H9 (cell line): ENCODE measurements around the gene GRB2. TPM values are rescaled to one million over a fixed set of nuclear protein-coding genes. Genes with fewer than 3 reads are reported as not detected.

Experiments used
- DNase-seq: peaks from one replicate; pipeline ENCODE4 v3.0.0-alpha.2; 2017
- H2AFZ ChIP-seq: one replicate; pipeline ENCODE4 v1.6.1; 2013; ENCODE audit warnings: mild to moderate bottlenecking, low read length, control low read depth, moderate library complexity
- H2AK5ac ChIP-seq: 2 replicates; pipeline ENCODE4 v1.6.1; 2013; ENCODE audit warnings: low read length, control low read depth, mixed read lengths; ENCODE audit not compliant: insufficient read length
- H2BK120ac ChIP-seq: one replicate; pipeline ENCODE4 v1.6.1; 2013; ENCODE audit warnings: low read depth, mild to moderate bottlenecking, low read length, control low read depth, inconsistent platforms; ENCODE audit not compliant: poor library complexity, severe bottlenecking
- H2BK12ac ChIP-seq: 2 replicates; pipeline ENCODE4 v1.6.1; 2013; ENCODE audit warnings: low read length, control low read depth, mixed read lengths, low read depth; ENCODE audit not compliant: insufficient read length
- H2BK15ac ChIP-seq: 2 replicates; pipeline ENCODE4 v1.6.1; 2013; ENCODE audit warnings: low read depth, low read length, control low read depth
- H2BK20ac ChIP-seq: one replicate; pipeline ENCODE4 v1.6.1; 2013; ENCODE audit warnings: low read depth, mild to moderate bottlenecking, low read length, control low read depth, inconsistent platforms; ENCODE audit not compliant: poor library complexity, severe bottlenecking
- H2BK5ac ChIP-seq: 2 replicates; pipeline ENCODE4 v1.6.1; 2013; ENCODE audit warnings: low read length, control low read depth, mixed read lengths; ENCODE audit not compliant: insufficient read length
- H3K14ac ChIP-seq: 2 replicates; pipeline ENCODE4 v1.6.1; 2013; ENCODE audit warnings: low read length, control low read depth; ENCODE audit not compliant: insufficient read depth
- H3K18ac ChIP-seq: 2 replicates; pipeline ENCODE4 v1.6.1; 2013; ENCODE audit warnings: low read depth, mild to moderate bottlenecking, mixed read lengths, low read length, control low read depth; ENCODE audit not compliant: insufficient read length
- H3K23ac ChIP-seq: 2 replicates; pipeline ENCODE4 v1.6.1; 2013; ENCODE audit warnings: low read length, control low read depth, mixed read lengths, low read depth; ENCODE audit not compliant: insufficient read length
- H3K23me2 ChIP-seq: 2 replicates; pipeline ENCODE4 v1.6.1; 2013; ENCODE audit warnings: low read depth, mild to moderate bottlenecking, mixed read lengths, low read length, control low read depth; ENCODE audit not compliant: insufficient read length, poor library complexity, severe bottlenecking
- H3K27ac ChIP-seq: 2 replicates; pipeline ENCODE4 v1.5.1; 2013; ENCODE audit warnings: low read length, control low read depth, mixed read lengths, low read depth; ENCODE audit not compliant: insufficient read length
- H3K27me3 ChIP-seq: 2 replicates; pipeline ENCODE4 v1.6.1; 2013; ENCODE audit warnings: low read length, control low read depth, inconsistent platforms; ENCODE audit not compliant: insufficient read depth
- H3K4ac ChIP-seq: 2 replicates; pipeline ENCODE4 v1.6.1; 2013; ENCODE audit warnings: low read depth, mild to moderate bottlenecking, control low read depth, inconsistent platforms, low read length, moderate library complexity
- H3K4me1 ChIP-seq: 2 replicates; pipeline ENCODE4 v1.6.1; 2013; ENCODE audit warnings: low read length, control low read depth, inconsistent platforms; ENCODE audit not compliant: insufficient read depth
- H3K4me2 ChIP-seq: 2 replicates; pipeline ENCODE4 v1.6.1; 2013; ENCODE audit warnings: low read length, control low read depth, mixed read lengths; ENCODE audit not compliant: insufficient read length, insufficient read depth
- H3K56ac ChIP-seq: 2 replicates; pipeline ENCODE4 v1.6.1; 2013; ENCODE audit warnings: low read depth, mild to moderate bottlenecking, mixed read lengths, low read length, control low read depth; ENCODE audit not compliant: insufficient read length
- H3K79me1 ChIP-seq: 2 replicates; pipeline ENCODE4 v1.6.1; 2013; ENCODE audit warnings: low read depth, mild to moderate bottlenecking, moderate library complexity, low read length, control low read depth, inconsistent platforms; ENCODE audit not compliant: insufficient read depth, poor library complexity, severe bottlenecking
- H3K79me2 ChIP-seq: 2 replicates; pipeline ENCODE4 v1.6.1; 2013; ENCODE audit warnings: low read length, control low read depth, inconsistent platforms; ENCODE audit not compliant: insufficient read depth
- H3K9ac ChIP-seq: 2 replicates; pipeline ENCODE4 v1.6.1; 2013; ENCODE audit warnings: low read length, control low read depth, mixed read lengths; ENCODE audit not compliant: insufficient read length; ENCODE audit errors: extremely low read depth
- H3K9me3 ChIP-seq: one replicate; pipeline ENCODE4 v1.6.1; 2013; ENCODE audit warnings: low read depth, low read length, inconsistent platforms; ENCODE audit not compliant: control insufficient read depth
- H3T11ph ChIP-seq: one replicate; pipeline ENCODE4 v1.6.1; 2013; ENCODE audit warnings: mild to moderate bottlenecking, low read length, control low read depth, inconsistent platforms
- H4K20me1 ChIP-seq: one replicate; pipeline ENCODE4 v1.6.1; 2013; ENCODE audit not compliant: control insufficient read depth, insufficient read length, insufficient read depth
- H4K5ac ChIP-seq: 2 replicates; pipeline ENCODE4 v1.6.1; 2013; ENCODE audit warnings: low read depth, mild to moderate bottlenecking, mixed read lengths, low read length, control low read depth; ENCODE audit not compliant: insufficient read length
- H4K8ac ChIP-seq: replicated peaks from 2 replicates; pipeline ENCODE4 v1.6.1; 2013; ENCODE audit warnings: low read length, control low read depth, mixed read lengths, low read depth; ENCODE audit not compliant: insufficient read length
- H4K91ac ChIP-seq: 2 replicates; pipeline ENCODE4 v1.6.1; 2013; ENCODE audit warnings: low read depth, mild to moderate bottlenecking, moderate library complexity, mixed read lengths, low read length, control low read depth; ENCODE audit not compliant: insufficient read length
- H3K27ac Mint-ChIP-seq, 3 experiments: 2 replicates in 2 of 3; 3 replicates in 1 of 3; pipeline ENCODE4 v1.8.0; 2020 to 2021; ENCODE audit warnings: mixed read lengths in 3 of 3, mild to moderate bottlenecking in 1 of 3, moderate library complexity in 1 of 3
- H3K27me3 Mint-ChIP-seq: 2 replicates; pipeline ENCODE4 v1.8.0; 2021; ENCODE audit warnings: low read depth, mild to moderate bottlenecking, moderate library complexity, mixed read lengths
- H3K36me3 Mint-ChIP-seq, 3 experiments: 2 replicates in 2 of 3; 3 replicates in 1 of 3; pipeline ENCODE4 v1.8.0; 2020 to 2021; ENCODE audit warnings: low read depth in 3 of 3, mixed read lengths in 3 of 3; ENCODE audit not compliant: insufficient read depth in 1 of 3
- H3K4me1 Mint-ChIP-seq, 2 experiments: 2 replicates each; pipeline ENCODE4 v1.8.0; 2020; ENCODE audit warnings: mixed read lengths in 2 of 2
- H3K4me3 Mint-ChIP-seq, 2 experiments: 2 replicates in 1 of 2; 3 replicates in 1 of 2; pipeline ENCODE4 v1.8.0; 2020 to 2021; ENCODE audit warnings: mild to moderate bottlenecking in 2 of 2, mixed read lengths in 2 of 2, moderate library complexity in 1 of 2
- H3K9me3 Mint-ChIP-seq, 2 experiments: 2 replicates in 1 of 2; 3 replicates in 1 of 2; pipeline ENCODE4 v1.8.0; 2020; ENCODE audit warnings: mild to moderate bottlenecking in 2 of 2, mixed read lengths in 2 of 2, moderate library complexity in 1 of 2
- WGBS: extraction: QIAGEN DNeasy Blood & Tissue Kit; methylation state at CpG from one replicate; pipeline ENCODE4 v1.1.7; 2013; ENCODE audit warnings: missing lambda C conversion rate, low lambda C conversion rate, mixed read lengths; ENCODE audit not compliant: insufficient read length; ENCODE audit errors: extremely low coverage; 5-methylcytosine and 5-hydroxymethylcytosine counted together
- total RNA-seq: library from RNA; stranded (reverse); gene quantifications from 2 replicates; pipeline ENCODE4 v1.2.1, GENCODE V29; 2021
- TF ChIP-seq, protein P1 (sequence below): fragments of 200-600 bp; sonication (generic); conservative IDR thresholded peaks from 3 replicates; pipeline ENCODE4 v1.8.0; 2021; ENCODE audit warnings: antibody characterized with exemption, mild to moderate bottlenecking

The GRB2 gene
- total RNA-seq, 1 experiment from 2014 or later = 91.7 TPM

DNA sequence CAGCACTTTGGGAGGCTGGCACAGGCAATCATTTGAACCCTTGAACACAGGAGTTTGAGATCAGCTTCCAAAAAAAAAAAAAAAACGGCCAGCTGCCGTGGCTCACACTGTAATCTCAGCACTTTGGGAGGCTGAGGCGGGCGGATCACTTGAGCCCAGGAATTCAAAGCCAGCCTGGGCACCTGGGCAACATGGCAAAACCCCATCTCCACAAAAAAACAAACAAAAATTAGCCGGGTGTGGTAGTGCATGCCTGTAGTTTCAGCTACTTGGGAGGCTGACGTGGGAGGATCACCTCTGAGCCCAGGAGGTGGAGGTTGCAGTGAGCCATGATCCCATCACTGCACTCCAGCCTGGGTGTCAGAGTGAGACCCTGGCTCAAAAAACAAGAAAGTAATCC lies 39.0 kb downstream of the GRB2 start:
- no peak overlapping the region for H2BK12ac ChIP-seq
- H3T11ph ChIP-seq = no peak overlapping the region
- peaks cover 7% of the 10 kb centered on the region; the same call in 1 of the 2 replicates for H3K79me2 ChIP-seq
- Mint-ChIP-seq H3K9me3 (no peaks in the 10 kb centered on the region), H3K4me1 (peaks cover 37 to 42% of the 10 kb centered on the region in 2 experiments), H3K27ac (no peak overlapping the region), H3K4me3 (no peak overlapping the region), H3K27me3 (no peaks in the 10 kb centered on the region), H3K36me3 (no peaks in the 10 kb centered on the region; a peak in 2 of 7 replicates)
- no peak overlapping the region for H2BK120ac ChIP-seq
- H3K23me2 ChIP-seq = no peaks in the 10 kb centered on the region
- no peak overlapping the region for H2AFZ ChIP-seq
- H2BK20ac ChIP-seq = no peak overlapping the region
- no peaks in the 10 kb centered on the region for H3K4me1 ChIP-seq
- H2BK15ac ChIP-seq = no peak overlapping the region
- no peak overlapping the region for H4K5ac ChIP-seq
- no peak overlapping the region for H2BK5ac ChIP-seq
- no peak overlapping the region for H3K18ac ChIP-seq
- TF ChIP-seq, protein P1, sequence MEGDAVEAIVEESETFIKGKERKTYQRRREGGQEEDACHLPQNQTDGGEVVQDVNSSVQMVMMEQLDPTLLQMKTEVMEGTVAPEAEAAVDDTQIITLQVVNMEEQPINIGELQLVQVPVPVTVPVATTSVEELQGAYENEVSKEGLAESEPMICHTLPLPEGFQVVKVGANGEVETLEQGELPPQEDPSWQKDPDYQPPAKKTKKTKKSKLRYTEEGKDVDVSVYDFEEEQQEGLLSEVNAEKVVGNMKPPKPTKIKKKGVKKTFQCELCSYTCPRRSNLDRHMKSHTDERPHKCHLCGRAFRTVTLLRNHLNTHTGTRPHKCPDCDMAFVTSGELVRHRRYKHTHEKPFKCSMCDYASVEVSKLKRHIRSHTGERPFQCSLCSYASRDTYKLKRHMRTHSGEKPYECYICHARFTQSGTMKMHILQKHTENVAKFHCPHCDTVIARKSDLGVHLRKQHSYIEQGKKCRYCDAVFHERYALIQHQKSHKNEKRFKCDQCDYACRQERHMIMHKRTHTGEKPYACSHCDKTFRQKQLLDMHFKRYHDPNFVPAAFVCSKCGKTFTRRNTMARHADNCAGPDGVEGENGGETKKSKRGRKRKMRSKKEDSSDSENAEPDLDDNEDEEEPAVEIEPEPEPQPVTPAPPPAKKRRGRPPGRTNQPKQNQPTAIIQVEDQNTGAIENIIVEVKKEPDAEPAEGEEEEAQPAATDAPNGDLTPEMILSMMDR = no peak
- no peak overlapping the region for H3K9ac ChIP-seq
- peaks cover 4% of the 10 kb centered on the region for H3K79me1 ChIP-seq
- no peak overlapping the region for H3K27ac ChIP-seq
- DNase-seq = no peak
- no peak overlapping the region for H3K56ac ChIP-seq
- no peak overlapping the region for H3K14ac ChIP-seq
- H3K9me3 ChIP-seq = no peaks in the 10 kb centered on the region
- no peak overlapping the region for H3K4ac ChIP-seq
- no peak overlapping the region for H4K91ac ChIP-seq
- no peaks in the 10 kb centered on the region for H3K27me3 ChIP-seq
- H3K23ac ChIP-seq = no peak overlapping the region
- no peak overlapping the region for H2AK5ac ChIP-seq
- H4K8ac ChIP-seq = no peak overlapping the region
- H3K4me2 ChIP-seq = no peak overlapping the region
- no peaks in the 10 kb centered on the region for H4K20me1 ChIP-seq
- no CpG with 5 or more reads among the region's 6 CpGs for WGBS
